ENCODE measurements around the gene TCF25. TPM values are rescaled to one million over a fixed set of nuclear protein-coding genes. Genes with fewer than 3 reads are reported as not detected.

TCF25 gene, protein sequence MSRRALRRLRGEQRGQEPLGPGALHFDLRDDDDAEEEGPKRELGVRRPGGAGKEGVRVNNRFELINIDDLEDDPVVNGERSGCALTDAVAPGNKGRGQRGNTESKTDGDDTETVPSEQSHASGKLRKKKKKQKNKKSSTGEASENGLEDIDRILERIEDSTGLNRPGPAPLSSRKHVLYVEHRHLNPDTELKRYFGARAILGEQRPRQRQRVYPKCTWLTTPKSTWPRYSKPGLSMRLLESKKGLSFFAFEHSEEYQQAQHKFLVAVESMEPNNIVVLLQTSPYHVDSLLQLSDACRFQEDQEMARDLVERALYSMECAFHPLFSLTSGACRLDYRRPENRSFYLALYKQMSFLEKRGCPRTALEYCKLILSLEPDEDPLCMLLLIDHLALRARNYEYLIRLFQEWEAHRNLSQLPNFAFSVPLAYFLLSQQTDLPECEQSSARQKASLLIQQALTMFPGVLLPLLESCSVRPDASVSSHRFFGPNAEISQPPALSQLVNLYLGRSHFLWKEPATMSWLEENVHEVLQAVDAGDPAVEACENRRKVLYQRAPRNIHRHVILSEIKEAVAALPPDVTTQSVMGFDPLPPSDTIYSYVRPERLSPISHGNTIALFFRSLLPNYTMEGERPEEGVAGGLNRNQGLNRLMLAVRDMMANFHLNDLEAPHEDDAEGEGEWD
- 103 and 206 TPM in 2 replicates for total RNA-seq

DNA sequence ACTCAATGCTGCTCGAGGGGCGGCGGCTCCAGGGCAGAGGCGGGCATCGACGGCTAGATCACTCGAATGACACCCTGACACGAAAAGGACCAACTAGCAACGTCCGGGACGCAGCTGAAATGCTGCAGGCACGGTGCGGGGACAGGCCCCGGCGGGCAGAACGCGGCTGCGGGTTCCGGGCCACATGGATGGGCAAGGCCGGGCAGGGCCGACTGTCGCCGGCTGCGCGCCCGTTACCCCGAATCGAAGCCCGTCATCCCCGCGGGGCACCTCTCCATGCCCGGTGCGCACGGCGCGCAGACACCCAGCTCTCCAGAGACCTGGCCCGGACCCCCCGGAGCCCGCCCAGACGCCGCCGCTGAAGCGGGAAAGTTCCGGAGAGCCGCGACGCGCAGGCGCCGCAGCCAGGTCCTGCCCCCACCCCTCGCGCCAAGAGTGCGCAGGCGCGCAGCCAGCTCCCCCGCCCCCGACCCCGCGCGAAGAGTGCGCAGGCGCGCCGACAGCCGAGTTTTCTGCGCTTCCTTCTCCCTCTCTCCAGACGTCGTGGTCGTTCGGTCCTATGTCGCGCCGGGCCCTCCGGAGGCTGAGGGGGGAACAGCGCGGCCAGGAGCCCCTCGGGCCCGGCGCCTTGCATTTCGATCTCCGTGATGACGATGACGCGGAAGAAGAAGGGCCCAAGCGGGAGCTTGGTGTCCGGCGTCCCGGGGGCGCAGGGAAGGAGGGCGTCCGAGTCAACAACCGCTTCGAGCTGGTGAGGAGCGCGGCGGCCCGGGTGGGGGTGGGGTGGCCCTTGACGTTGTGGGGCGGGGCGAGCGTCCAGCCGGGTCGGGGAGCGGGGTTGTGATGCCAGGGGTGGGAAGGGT is at the start of gene TCF25:
Gene TCF25 (plus strand): TSS at position 484 of the 863 bp plus-strand sequence. CDS start 76 bp downstream, at position 560.

GRCh38 chr16:89828199-89828869 is 45.1 kb upstream of the TCF25 start, which contains the start of gene SPIRE2:
Gene SPIRE2 (plus strand): TSS chr16:89828475. CDS start chr16:89828551, 76 bp downstream.

DNA sequence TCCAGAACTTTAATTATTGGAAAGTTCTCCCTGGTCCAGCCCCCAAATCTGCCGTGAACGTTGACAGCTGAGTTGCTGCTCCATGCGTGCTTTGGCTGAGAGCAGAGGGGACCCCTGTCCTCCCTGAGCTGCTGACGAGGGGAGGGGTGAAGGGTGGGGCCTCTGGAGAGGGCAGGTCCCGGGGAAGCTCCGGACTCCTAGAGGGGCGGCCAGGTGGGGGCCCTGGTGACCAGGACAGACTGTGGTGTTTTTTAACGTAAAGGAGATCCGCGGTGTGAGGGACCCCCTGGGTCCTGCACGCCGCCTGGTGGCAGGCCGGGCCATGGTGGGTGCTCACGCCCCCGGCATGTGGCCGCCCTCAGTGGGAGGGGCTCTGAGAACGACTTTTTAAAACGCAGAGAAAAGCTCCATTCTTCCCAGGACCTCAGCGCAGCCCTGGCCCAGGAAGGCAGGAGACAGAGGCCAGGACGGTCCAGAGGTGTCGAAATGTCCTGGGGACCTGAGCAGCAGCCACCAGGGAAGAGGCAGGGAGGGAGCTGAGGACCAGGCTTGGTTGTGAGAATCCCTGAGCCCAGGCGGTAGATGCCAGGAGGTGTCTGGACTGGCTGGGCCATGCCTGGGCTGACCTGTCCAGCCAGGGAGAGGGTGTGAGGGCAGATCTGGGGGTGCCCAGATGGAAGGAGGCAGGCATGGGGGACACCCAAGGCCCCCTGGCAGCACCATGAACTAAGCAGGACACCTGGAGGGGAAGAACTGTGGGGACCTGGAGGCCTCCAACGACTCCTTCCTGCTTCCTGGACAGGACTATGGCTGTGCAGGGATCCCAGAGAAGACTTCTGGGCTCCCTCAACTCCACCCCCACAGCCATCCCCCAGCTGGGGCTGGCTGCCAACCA is 45.3 kb downstream of the TCF25 start, which contains the start of gene MC1R:
Gene MC1R (plus strand): TSS at position 410 of the 895 bp plus-strand sequence. CDS start 397 bp downstream, at position 807.

DNA sequence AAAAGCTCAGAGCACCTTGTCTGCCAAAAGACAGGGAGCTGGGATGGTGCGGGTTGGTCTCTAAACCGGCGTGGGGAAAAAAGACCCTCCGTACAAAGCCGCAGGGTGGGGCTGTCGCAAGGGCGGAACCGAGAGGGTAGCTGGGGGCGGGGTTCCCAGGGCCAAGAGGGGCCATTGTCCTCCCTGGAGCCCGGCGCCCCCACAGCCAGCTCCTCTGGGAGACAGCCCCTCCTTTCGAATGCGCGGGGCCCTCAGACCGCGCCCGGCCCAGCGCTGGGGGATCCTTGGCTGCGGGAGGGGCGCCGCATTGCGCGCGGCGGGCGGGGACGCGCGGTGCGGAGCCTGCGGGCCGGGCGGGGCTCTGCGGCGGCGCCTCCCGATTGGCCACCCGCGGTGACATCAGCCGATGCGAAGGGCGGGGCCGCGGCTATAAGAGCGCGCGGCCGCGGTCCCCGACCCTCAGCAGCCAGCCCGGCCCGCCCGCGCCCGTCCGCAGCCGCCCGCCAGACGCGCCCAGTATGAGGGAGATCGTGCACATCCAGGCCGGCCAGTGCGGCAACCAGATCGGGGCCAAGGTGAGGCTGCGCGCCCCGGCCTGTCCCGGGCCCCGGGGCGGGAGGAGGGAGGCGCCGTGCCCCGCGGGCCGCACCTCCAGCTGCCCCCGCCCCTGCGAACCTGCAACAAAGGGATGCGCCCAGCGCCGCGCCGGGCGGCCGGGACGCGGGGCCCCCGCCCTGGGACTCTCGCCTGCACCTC is 49.7 kb downstream of the TCF25 start, which contains the start of gene TUBB3:
Gene TUBB3 (plus strand): TSS at position 459 of the 756 bp plus-strand sequence. CDS start 60 bp downstream, at position 519.

Other genes starting within 250 kb of the TCF25 start
- 82.9 and 106 TPM in 2 replicates for gene CHMP1A, start 215.9 kb upstream of the TCF25 start, total RNA-seq
- 7.5 and 9.9 TPM in 2 replicates for gene SPATA33, start 215.8 kb upstream of the TCF25 start, total RNA-seq
- gene CDK10, start 186.9 kb upstream of the TCF25 start, total RNA-seq, result 74.3 and 76.7 TPM in 2 replicates
- gene SPATA2L, start 171.9 kb upstream of the TCF25 start, total RNA-seq, result 8.1 and 20.7 TPM in 2 replicates
- gene VPS9D1, start 152.7 kb upstream of the TCF25 start, total RNA-seq, result 5.4 and 22.3 TPM in 2 replicates
- gene ZNF276, start 152.1 kb upstream of the TCF25 start, total RNA-seq, result 11.7 and 24.8 TPM in 2 replicates
- 7.7 and 38.1 TPM in 2 replicates for gene FANCA, start 56.9 kb upstream of the TCF25 start, total RNA-seq
- gene SPIRE2, start 45.1 kb upstream of the TCF25 start, total RNA-seq, result 1.5 and 5.8 TPM in 2 replicates
- gene MC1R, start 45.3 kb downstream of the TCF25 start, total RNA-seq, result 2.9 and 4.3 TPM in 2 replicates
- 488 and 691 TPM in 2 replicates for gene TUBB3, start 49.8 kb downstream of the TCF25 start, total RNA-seq
- 100 and 137 TPM in 2 replicates for gene DEF8, start 75.2 kb downstream of the TCF25 start, total RNA-seq
- gene DBNDD1, start 145.9 kb downstream of the TCF25 start, total RNA-seq, result 14.2 and 21.8 TPM in 2 replicates
- gene PRDM7, start 203.7 kb downstream of the TCF25 start, total RNA-seq, result not detected in 2 replicates